ENCODE data around the gene OLFM1. TPM values are rescaled to one million over a fixed set of nuclear protein-coding genes. Genes with fewer than 3 reads are reported as not detected.

Gene OLFM1
- total RNA-seq, 1 donor from 2014 or later = 5.5 TPM

DNA sequence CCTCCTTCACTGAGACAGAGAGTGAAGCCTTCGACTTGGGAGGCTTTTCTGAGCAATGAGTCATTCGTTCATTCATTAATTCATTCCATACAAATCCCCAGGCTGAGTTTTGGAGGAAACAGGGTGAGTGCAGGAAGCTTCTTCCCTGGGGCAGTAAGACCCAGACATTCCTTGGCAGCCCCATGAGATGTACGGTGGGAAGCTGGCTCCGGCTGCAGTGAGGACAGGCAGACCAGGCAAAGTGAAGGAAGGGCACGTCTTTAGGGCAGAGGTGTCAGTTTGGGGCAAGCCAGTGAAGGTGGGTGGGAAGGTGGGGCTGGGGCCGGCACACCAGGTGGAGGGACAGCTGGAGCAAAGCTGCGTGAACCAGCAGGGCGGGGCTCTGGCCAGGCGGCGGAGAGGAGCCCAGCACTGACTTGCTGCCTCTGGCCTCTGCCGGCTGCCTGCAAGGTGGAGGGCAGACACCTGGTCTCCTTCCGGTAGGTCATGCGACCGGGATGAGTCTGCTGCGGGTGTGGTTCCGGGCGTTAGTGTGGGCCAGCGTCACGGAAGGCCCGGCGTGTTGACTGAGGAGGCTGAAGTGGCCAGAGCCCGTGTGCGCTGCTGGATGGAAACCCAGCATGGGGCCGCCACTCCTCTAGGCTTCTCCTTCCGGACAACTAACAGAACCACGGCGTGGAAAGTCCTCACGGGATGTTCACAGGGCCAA is 16.6 kb downstream of the OLFM1 start:
- no peaks in the 10 kb centered on the region for H3K79me2 ChIP-seq (ENCODE audit: insufficient read depth, low read length)
- H3K4me2 ChIP-seq (ENCODE audit: low read length) = no peak overlapping the region
- Mint-ChIP-seq H3K4me1 (ENCODE audit: low read depth, unreplicated experiment) (no peaks in the 10 kb centered on the region), H3K27me3 (ENCODE audit: low read depth, unreplicated experiment) (peaks cover 60% of the 10 kb centered on the region), H3K4me3 (ENCODE audit: unreplicated experiment) (no peak overlapping the region), H3K27ac (ENCODE audit: unreplicated experiment) (no peak overlapping the region), H3K36me3 (ENCODE audit: low read depth, unreplicated experiment) (no peaks in the 10 kb centered on the region), H3K9me3 (ENCODE audit: unreplicated experiment) (no peaks in the 10 kb centered on the region)
- no peak overlapping the region for H3K9ac ChIP-seq (ENCODE audit: low read length)
- TF ChIP-seq EZH2 (IDR thresholded peaks at IDR 0.05; ENCODE audit: insufficient read depth, low read length) = no peak
- H3K9me3 ChIP-seq (ENCODE audit: insufficient read depth, low read depth, low read length) = no peaks in the 10 kb centered on the region
- no peaks in the 10 kb centered on the region for H3K4me1 ChIP-seq (ENCODE audit: insufficient read depth, low read length)
- FAIRE-seq = no peak
- DNase-seq (ENCODE audit: low read depth) = no peak
- H3K27ac ChIP-seq (ENCODE audit: low read depth, low read length) = no peak overlapping the region
- H2AFZ ChIP-seq (ENCODE audit: low read depth, low read length) = no peak overlapping the region
- no peaks in the 10 kb centered on the region for H3K36me3 ChIP-seq (ENCODE audit: insufficient read depth, low read length)
- H4K20me1 ChIP-seq (ENCODE audit: insufficient read depth, low read length) = no peaks in the 10 kb centered on the region
- H3K4me3 ChIP-seq (ENCODE audit: insufficient read depth, low read depth, low read length) = no peak overlapping the region
- H3K27me3 ChIP-seq (ENCODE audit: insufficient read depth, low read length) = no peaks in the 10 kb centered on the region

- no peaks in the 10 kb centered on the region for H3K4me1 ChIP-seq (ENCODE audit: insufficient read depth, low read length)
Measured at GRCh38 chr9:135104761-135105160, 17.3 kb downstream of the OLFM1 start.

GRCh38 chr9:135105211-135105745 is 17.8 kb downstream of the OLFM1 start:
- Histone ChIP-seq H3K27me3 (ENCODE audit: insufficient read depth, low read length) (no peaks in the 10 kb centered on the region), H3K4me3 (ENCODE audit: insufficient read depth, low read depth, low read length) (no peak overlapping the region), H3K27ac (ENCODE audit: low read depth, low read length) (no peak overlapping the region), H3K9me3 (ENCODE audit: insufficient read depth, low read depth, low read length) (no peaks in the 10 kb centered on the region), H2AFZ (ENCODE audit: low read depth, low read length) (no peak overlapping the region), H3K79me2 (ENCODE audit: insufficient read depth, low read length) (no peaks in the 10 kb centered on the region), H3K4me1 (ENCODE audit: insufficient read depth, low read length) (no peaks in the 10 kb centered on the region), H3K9ac (ENCODE audit: low read length) (no peak overlapping the region), H4K20me1 (ENCODE audit: insufficient read depth, low read length) (no peaks in the 10 kb centered on the region), H3K4me2 (ENCODE audit: low read length) (no peak overlapping the region), H3K36me3 (ENCODE audit: insufficient read depth, low read length) (no peaks in the 10 kb centered on the region)
- no peak for FAIRE-seq
- Mint-ChIP-seq H3K36me3 (ENCODE audit: low read depth, unreplicated experiment) (no peaks in the 10 kb centered on the region), H3K4me1 (ENCODE audit: low read depth, unreplicated experiment) (no peaks in the 10 kb centered on the region), H3K27me3 (ENCODE audit: low read depth, unreplicated experiment) (peaks cover 64% of the 10 kb centered on the region), H3K27ac (ENCODE audit: unreplicated experiment) (no peak overlapping the region), H3K4me3 (ENCODE audit: unreplicated experiment) (no peak overlapping the region), H3K9me3 (ENCODE audit: unreplicated experiment) (no peaks in the 10 kb centered on the region)
- TF ChIP-seq, protein P1, sequence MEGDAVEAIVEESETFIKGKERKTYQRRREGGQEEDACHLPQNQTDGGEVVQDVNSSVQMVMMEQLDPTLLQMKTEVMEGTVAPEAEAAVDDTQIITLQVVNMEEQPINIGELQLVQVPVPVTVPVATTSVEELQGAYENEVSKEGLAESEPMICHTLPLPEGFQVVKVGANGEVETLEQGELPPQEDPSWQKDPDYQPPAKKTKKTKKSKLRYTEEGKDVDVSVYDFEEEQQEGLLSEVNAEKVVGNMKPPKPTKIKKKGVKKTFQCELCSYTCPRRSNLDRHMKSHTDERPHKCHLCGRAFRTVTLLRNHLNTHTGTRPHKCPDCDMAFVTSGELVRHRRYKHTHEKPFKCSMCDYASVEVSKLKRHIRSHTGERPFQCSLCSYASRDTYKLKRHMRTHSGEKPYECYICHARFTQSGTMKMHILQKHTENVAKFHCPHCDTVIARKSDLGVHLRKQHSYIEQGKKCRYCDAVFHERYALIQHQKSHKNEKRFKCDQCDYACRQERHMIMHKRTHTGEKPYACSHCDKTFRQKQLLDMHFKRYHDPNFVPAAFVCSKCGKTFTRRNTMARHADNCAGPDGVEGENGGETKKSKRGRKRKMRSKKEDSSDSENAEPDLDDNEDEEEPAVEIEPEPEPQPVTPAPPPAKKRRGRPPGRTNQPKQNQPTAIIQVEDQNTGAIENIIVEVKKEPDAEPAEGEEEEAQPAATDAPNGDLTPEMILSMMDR (IDR thresholded peaks at IDR 0.05; ENCODE audit: insufficient read depth, low read depth, low read length) = no peak
- no peak for TF ChIP-seq EZH2 (IDR thresholded peaks at IDR 0.05; ENCODE audit: insufficient read depth, low read length)
- DNase-seq (ENCODE audit: low read depth) = no peak

More at GRCh38 chr9:135104761-135105160, 17.3 kb downstream of the OLFM1 start:
- no peak for TF ChIP-seq EZH2 (IDR thresholded peaks at IDR 0.05; ENCODE audit: insufficient read depth, low read length)
- TF ChIP-seq, protein P1 (IDR thresholded peaks at IDR 0.05; ENCODE audit: insufficient read depth, low read depth, low read length) = no peak
- no peaks in the 10 kb centered on the region for H4K20me1 ChIP-seq (ENCODE audit: insufficient read depth, low read length)
- Mint-ChIP-seq H3K4me1 (ENCODE audit: low read depth, unreplicated experiment) (no peaks in the 10 kb centered on the region), H3K27ac (ENCODE audit: unreplicated experiment) (no peak overlapping the region), H3K36me3 (ENCODE audit: low read depth, unreplicated experiment) (no peaks in the 10 kb centered on the region), H3K4me3 (ENCODE audit: unreplicated experiment) (no peak overlapping the region), H3K9me3 (ENCODE audit: unreplicated experiment) (no peaks in the 10 kb centered on the region), H3K27me3 (ENCODE audit: low read depth, unreplicated experiment) (peaks cover 62% of the 10 kb centered on the region)
- no peak overlapping the region for H3K4me2 ChIP-seq (ENCODE audit: low read length)
- no peak overlapping the region for H3K9ac ChIP-seq (ENCODE audit: low read length)
- H3K27me3 ChIP-seq (ENCODE audit: insufficient read depth, low read length) = no peaks in the 10 kb centered on the region
- no peaks in the 10 kb centered on the region for H3K9me3 ChIP-seq (ENCODE audit: insufficient read depth, low read depth, low read length)
- DNase-seq (ENCODE audit: low read depth) = no peak
- no peak overlapping the region for H3K27ac ChIP-seq (ENCODE audit: low read depth, low read length)
- no peak overlapping the region for H3K4me3 ChIP-seq (ENCODE audit: insufficient read depth, low read depth, low read length)
- no peaks in the 10 kb centered on the region for H3K36me3 ChIP-seq (ENCODE audit: insufficient read depth, low read length)
- H3K79me2 ChIP-seq (ENCODE audit: insufficient read depth, low read length) = no peaks in the 10 kb centered on the region
- no peak for FAIRE-seq
- no peak overlapping the region for H2AFZ ChIP-seq (ENCODE audit: low read depth, low read length)

Measured in astrocyte (in vitro differentiated cells and primary cell).